Stimulated activated CD8-positive, alpha-beta memory T cell treated with anti-CD3 and anti-CD28 coated beads, Interleukin-7, amount 100 ng/mL, for 24 hours (primary cell): ENCODE results near the gene TMEM220.
"Not testable (repeated sequence)": the region's sequence is repeated elsewhere in the genome, so short reads cannot be mapped to it uniquely, and the experiment has no call there.

ENCODE experiments used
- DNase-seq: peaks from one replicate; pipeline ENCODE4 v3.0.0-alpha.2; 2020; ENCODE audit warnings: low read depth

Gene TMEM220

DNA sequence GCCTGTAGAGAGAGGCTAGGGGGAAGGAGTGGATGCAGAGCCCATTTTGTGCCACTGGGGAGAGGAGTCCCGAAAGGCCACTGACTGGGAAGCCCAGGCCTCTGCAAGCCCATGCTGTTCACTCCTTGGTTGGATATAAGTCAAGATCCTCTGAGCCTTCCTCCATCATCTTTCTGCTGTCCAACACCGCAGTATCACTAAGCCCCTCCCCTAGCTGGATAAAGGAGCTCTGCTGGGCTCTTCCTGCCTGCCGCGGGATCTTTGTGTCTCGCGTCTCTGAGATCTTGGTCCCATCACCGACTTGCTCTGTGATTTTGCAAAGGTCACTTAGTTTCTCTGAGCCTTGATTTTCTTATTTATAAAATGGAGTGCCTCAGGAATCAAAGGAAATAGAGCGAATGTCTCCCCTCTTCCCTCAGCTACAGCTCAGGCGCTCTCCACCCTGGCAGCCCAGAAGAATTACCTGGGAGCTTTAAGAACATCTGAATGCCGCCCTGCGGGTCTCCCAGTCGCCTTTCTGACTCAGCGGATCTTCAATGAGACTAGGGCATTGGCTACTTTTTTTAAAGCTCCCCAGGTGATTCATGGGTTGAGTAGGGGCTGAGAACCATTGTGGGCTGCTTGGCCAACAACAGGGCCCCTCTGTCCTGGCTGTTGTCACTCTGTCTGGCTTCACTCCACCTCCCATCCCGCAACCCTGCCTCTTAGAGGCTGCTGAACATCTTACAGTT, 25.2 kb upstream of the TMEM220 start:
- DNase-seq = no peak

GRCh38 chr17:10754109-10754508, 24.3 kb upstream of the TMEM220 start:
- DNase-seq = no peak

DNA sequence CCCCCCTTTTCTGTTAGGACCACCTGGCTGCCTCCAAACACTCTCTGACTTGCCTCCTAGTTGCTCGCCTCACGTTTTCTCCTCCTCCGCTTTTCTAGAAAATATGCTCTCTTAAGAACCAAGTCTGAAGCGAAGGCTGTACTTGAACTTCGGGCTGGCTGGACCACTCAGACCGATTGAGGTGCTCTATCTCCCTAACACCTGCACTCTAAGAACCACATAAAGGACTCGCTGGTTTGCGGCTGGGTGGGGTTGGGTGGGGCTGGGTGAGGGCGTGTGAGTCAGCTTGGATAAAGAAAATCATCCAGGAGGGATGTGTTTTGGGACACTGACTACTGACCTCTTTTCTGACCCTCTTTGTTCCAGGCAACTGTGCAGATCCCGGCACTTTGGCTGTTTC, 22.9 kb upstream of the TMEM220 start:
- no peak for DNase-seq

DNA sequence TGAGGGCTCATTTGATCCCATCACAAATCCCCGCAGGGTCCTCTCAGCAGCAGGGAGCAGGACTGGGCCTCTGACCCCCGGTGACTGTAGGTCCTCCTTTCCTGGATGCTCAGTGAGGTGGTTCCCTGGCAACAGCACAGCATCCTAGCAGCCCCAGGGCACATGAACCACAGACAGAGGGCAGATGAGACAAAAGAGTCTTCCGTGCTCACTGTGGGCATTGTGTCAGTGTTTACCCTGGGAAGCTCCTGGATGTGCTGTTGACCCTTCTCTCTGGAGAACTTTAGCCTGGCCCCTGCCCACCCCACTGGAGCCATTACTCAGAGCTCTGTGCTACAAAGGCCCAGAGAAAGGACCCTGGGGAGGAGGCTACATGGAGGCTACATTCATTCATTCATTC, 21.7 kb upstream of the TMEM220 start:
- DNase-seq = no peak

GRCh38 chr17:10750210-10750609, 20.4 kb upstream of the TMEM220 start:
- DNase-seq = no peak

DNA sequence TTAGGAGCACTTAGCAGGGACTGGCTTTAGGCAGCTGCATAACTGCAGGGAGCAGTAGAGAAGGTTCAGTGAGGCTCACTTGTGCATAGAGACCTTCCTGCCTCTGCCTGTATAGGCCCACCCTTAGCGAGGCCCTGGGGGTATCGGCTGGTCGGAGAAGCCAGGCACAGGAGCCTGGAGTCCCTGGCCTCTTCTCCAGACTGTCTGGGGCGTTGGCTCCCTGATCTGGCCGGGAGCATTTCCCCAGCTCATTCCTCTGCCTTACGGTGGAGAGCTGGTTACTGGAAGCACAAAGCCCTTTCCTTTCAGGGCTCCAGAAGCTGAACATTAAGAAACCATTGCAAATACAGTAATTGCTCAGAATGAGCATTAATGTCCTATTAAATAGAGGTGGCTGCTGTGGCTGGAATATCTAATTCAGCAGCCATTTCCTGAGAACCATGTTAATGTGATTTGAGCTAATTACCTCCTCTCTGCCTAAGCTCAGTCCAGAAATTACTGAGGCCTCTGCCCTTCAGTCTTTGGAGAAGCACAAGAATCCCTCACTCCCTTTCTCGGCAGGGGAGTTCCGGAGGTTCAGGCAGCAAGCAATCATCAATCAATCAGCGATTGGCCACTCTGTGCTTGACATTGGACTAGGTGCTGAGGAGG, 18.8 kb upstream of the TMEM220 start:
- DNase-seq = no peak

GRCh38 chr17:10745231-10745630, 15.4 kb upstream of the TMEM220 start:
- DNase-seq = no peak

GRCh38 chr17:10744501-10745000, 14.7 kb upstream of the TMEM220 start:
- no peak for DNase-seq

GRCh38 chr17:10743316-10744009, 13.6 kb upstream of the TMEM220 start:
- DNase-seq = no peak

GRCh38 chr17:10742431-10742830, 12.6 kb upstream of the TMEM220 start:
- no peak for DNase-seq

- no peak for DNase-seq
These were observed 11.8 kb upstream of the TMEM220 start for GRCh38 chr17:10741416-10742135.

- DNase-seq = no peak
These were observed 9.6 kb upstream of the TMEM220 start for GRCh38 chr17:10739386-10739785.

DNA sequence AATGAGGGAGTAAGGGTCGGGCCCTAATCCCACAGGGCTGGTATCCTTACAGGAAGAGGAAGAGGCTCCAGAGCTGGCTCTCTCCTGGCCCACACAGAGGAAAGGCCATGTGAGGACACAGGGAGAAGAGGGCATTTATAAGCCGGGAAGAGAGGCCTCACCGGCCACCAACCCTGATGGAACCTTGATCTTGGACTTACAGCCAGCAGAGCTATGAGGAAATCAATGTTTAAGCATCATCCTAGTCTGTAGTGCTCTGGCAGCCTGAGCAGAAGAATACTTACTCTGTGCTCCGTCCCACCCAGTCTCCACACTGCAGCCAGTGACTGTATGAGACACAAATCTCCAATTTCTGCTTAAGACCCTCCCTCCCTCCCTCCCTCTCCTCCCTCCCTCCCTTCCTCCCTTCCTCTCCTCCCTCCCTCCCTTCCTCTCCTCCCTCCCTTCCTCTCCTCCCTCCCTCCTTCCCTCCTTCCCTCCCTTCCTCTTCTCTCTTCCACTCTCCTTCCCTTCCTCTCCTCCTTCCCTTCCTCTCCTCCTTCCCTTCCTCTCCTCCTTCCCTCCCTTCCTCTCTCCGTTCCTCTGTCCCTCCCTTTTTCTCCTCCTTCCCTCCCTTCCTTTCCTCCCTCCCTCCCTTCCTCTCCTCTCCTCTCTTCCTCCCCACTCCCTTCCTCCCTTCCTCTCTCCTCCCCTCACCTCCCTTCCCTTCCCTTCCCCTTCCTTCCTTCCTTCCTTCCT, 8.9 kb upstream of the TMEM220 start:
- DNase-seq = no peak

- DNase-seq = no peak
These were observed 7.9 kb upstream of the TMEM220 start for GRCh38 chr17:10737736-10738135.

GRCh38 chr17:10737168-10737622, 7.4 kb upstream of the TMEM220 start:
- no peak for DNase-seq

GRCh38 chr17:10735821-10736220, 6.0 kb upstream of the TMEM220 start:
- DNase-seq = no peak

GRCh38 chr17:10735251-10735650, 5.4 kb upstream of the TMEM220 start:
- no peak for DNase-seq

DNA sequence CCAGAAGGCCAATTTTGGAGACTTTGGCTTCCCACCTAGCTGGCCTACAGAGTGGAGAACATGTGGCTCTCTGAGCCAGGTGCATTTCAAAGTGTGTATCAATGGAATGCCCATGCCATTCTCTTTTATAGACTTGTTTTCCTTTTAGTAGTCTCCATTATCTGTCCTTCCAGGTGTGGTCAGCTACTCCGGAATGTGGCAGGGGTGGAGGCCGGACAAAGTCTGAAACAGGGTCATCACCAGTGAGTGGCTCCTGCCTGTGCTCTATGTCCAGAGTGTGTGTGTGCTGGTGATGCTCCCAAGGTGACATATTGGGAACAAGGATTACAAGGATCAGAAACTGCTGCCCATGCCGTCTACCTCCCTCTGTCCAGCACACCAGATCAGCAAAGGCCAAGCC, 3.8 kb upstream of the TMEM220 start:
- no peak for DNase-seq

GRCh38 chr17:10732121-10732520, 2.3 kb upstream of the TMEM220 start:
- DNase-seq = not testable (repeated sequence)

- DNase-seq = no peak
These were observed 1.6 kb upstream of the TMEM220 start for GRCh38 chr17:10731408-10731879.

- DNase-seq = not testable (repeated sequence)
These were observed 424 bp upstream of the TMEM220 start for GRCh38 chr17:10730247-10730646.
